SU-DHL-6 (cell line): ENCODE measurements around the gene PAM16.

Experiments used
- H2AFZ ChIP-seq: fragments of 200-600 bp; sonication (generic); 2 replicates; pipeline ENCODE4 v1.6.1; 2014; ENCODE audit warnings: low read depth, mild to moderate bottlenecking, moderate library complexity, mixed read lengths, antibody characterized with exemption, low read length; ENCODE audit not compliant: severe bottlenecking
- H3F3A ChIP-seq: fragments of 200-600 bp; shearing (Covaris generic); 2 replicates; pipeline ENCODE4 v1.6.0; 2016; ENCODE audit warnings: antibody characterized with exemption, mild to moderate bottlenecking; ENCODE audit not compliant: insufficient read depth
- H3K27ac ChIP-seq: fragments of 200-600 bp; sonication (generic); 2 replicates; pipeline ENCODE4 v1.5.1; 2016; ENCODE audit warnings: low read depth, mild to moderate bottlenecking, low read length, moderate library complexity, mixed read lengths
- H3K27me3 ChIP-seq: fragments of 200-600 bp; sonication (generic), shearing (Covaris generic); 2 replicates; pipeline ENCODE4 v1.6.0; 2014; ENCODE audit warnings: mild to moderate bottlenecking, low read length
- H3K36me3 ChIP-seq: fragments of 200-600 bp; sonication (generic); 2 replicates; pipeline ENCODE4 v1.6.1; 2014; ENCODE audit warnings: mild to moderate bottlenecking, low read length, mixed read lengths
- H3K4me2 ChIP-seq: fragments of 300-600, 200-600 bp; shearing (Covaris generic), sonication (generic); 2 replicates; pipeline ENCODE4 v1.6.0; 2014; ENCODE audit warnings: low read length, low read depth, mild to moderate bottlenecking; ENCODE audit not compliant: poor library complexity, severe bottlenecking
- H3K4me3 ChIP-seq: fragments of 200-600 bp; sonication (generic); 2 replicates; pipeline ENCODE4 v1.5.1; 2014; ENCODE audit warnings: antibody characterized with exemption, low read length, mild to moderate bottlenecking, mixed read lengths; ENCODE audit not compliant: insufficient read depth, poor library complexity, severe bottlenecking
- H3K79me2 ChIP-seq: fragments of 200-600 bp; sonication (generic); 2 replicates; pipeline ENCODE4 v1.6.1; 2014; ENCODE audit warnings: mild to moderate bottlenecking, low read length, moderate library complexity; ENCODE audit not compliant: insufficient read depth
- H3K9ac ChIP-seq: fragments of 200-600 bp; sonication (generic); 2 replicates; pipeline ENCODE4 v1.7.0; 2014; ENCODE audit warnings: mild to moderate bottlenecking, low read length
- H3K9me2 ChIP-seq: fragments of 200-600 bp; sonication (generic); replicated peaks from 2 replicates; pipeline ENCODE4 v1.6.1; 2014; ENCODE audit warnings: low read length; ENCODE audit not compliant: insufficient read depth
- H3K9me3 ChIP-seq: fragments of 200-600 bp; sonication (generic); 2 replicates; pipeline ENCODE4 v1.6.1; 2014; ENCODE audit warnings: low read length, mixed read lengths; ENCODE audit not compliant: insufficient read depth
- H4K20me1 ChIP-seq: fragments of 200-600 bp; sonication (generic); 2 replicates; pipeline ENCODE4 v1.6.1; 2014; ENCODE audit warnings: low read depth, mild to moderate bottlenecking, antibody characterized with exemption, low read length, moderate library complexity, mixed read lengths
- CTCF ChIP-seq: fragments of 200-600 bp; sonication (generic); IDR thresholded peaks from one replicate; pipeline ENCODE4 v1.5.1; 2017; ENCODE audit warnings: antibody characterized with exemption, mild to moderate bottlenecking, low read length, moderate library complexity; ENCODE audit not compliant: insufficient read depth, poor library complexity, severe bottlenecking
- EZH2phosphoT487 ChIP-seq: fragments of 200-600 bp; sonication (generic), shearing (Covaris generic); conservative IDR thresholded peaks from 2 replicates; pipeline ENCODE4 v1.6.1; 2018; ENCODE audit warnings: mild to moderate bottlenecking, antibody characterized with exemption, low read length, moderate library complexity, mixed read lengths

Gene PAM16

GRCh38 chr16:4291699-4292098 lies 59.4 kb downstream of the PAM16 start:
- TF ChIP-seq CTCF (no peak), EZH2phosphoT487 (no peak)
- Histone ChIP-seq H3K4me3 (no peak overlapping the region), H3K36me3 (no peaks in the 10 kb centered on the region), H3K79me2 (no peaks in the 10 kb centered on the region), H3F3A (0 out of 2 replicates have a peak, but pooled peaks cover 7% of the 10 kb centered on the region), H3K27me3 (no peaks in the 10 kb centered on the region), H3K9ac (no peak overlapping the region), H4K20me1 (no peaks in the 10 kb centered on the region), H3K9me3 (no peaks in the 10 kb centered on the region), H3K4me2 (no peak overlapping the region), H3K27ac (no peak overlapping the region), H3K9me2 (no peaks in the 10 kb centered on the region), H2AFZ (no peak overlapping the region)
